Measurements from ENCODE around the gene ADAMTSL2.
"Not testable (repeated sequence)": the region's sequence is repeated elsewhere in the genome, so short reads cannot be mapped to it uniquely, and the experiment has no call there.

ADAMTSL2 gene

DNA sequence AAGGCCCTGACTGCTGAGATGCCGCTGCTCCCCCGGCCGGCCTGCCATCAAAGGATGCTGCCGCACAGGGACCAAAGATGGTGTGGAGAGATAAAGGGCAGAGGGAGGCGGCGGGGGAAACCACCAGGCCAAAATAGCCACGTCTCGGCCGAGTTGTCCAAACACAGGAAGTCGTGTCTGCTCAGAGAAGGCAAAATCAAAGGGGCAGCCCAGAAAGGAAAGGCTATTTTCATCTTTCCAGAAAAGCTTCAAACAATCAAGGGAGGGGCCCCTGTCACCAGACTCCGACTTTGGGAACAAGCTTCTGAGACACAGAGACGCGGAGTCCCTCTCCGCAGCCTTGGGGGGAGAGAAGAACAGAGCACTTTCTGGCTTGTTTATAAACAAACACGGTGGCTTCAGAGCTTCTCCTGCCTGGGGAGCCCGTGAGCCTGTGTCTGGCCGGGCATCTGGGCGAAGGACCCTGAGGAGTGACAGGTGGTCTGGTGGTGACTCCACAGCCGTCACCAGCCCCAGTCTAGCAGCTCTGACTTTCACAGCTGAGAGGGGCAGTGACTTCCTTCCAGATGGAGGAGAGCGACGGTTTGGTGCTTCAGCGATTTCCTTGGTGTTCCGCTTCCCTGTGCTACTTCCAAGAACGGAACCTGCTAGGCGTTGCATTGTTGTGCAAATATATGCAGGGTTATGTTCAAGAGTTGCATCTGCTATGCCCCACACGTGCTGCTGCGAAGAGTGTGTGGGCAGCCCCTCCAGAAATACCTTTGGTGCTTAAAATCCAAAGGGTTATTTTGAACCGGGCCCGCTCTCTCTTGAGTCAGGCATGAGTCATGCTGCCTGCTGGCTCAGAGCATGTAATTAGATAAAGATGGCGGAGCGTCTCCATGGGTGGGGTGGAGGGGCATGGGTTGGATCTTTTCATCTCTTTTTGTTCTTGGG, 24.0 kb downstream of the ADAMTSL2 start:
- DNase-seq (ENCODE audit: low spot score), result no peak

DNA sequence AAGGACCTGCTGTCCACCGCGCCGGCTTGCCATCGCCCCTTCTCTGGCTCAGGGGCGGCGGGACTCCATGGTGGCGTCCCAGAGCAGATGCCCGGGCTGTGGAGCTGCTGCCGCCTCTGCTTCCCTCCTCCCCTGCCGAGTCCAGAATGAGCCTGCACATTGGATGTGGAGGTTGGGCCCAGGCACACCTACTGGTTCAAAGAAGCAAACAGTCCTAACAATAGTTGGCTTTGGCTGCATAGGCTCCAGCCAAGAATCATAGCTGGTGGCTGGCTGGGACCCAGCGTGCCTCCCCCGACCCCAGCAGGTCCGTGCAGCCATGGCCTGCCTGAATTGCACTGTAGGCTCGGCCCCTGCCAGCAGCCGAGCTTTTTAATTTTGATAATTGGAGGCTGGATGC, 25.8 kb downstream of the ADAMTSL2 start:
- no peak for DNase-seq (ENCODE audit: low spot score)

DNA sequence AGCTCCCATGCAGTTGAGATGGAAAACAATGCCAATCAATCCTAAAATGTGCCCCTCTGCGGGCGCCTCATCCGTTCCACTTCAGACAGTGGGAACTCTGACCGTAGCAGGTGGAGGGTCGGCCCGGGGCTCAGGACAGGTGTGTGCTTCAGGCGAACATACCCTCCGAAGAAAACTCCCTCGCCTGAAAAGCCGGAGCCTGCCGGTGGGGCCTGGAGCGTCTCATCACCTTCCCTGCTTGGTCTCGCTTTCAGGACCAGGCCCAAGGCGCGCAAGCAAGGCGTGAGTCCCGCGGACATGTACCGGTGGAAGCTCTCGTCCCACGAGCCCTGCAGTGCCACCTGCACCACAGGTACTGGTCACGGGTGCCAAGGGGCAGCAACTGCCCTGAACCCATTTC, 26.4 kb downstream of the ADAMTSL2 start:
- DNase-seq (ENCODE audit: low spot score), result no peak

DNA sequence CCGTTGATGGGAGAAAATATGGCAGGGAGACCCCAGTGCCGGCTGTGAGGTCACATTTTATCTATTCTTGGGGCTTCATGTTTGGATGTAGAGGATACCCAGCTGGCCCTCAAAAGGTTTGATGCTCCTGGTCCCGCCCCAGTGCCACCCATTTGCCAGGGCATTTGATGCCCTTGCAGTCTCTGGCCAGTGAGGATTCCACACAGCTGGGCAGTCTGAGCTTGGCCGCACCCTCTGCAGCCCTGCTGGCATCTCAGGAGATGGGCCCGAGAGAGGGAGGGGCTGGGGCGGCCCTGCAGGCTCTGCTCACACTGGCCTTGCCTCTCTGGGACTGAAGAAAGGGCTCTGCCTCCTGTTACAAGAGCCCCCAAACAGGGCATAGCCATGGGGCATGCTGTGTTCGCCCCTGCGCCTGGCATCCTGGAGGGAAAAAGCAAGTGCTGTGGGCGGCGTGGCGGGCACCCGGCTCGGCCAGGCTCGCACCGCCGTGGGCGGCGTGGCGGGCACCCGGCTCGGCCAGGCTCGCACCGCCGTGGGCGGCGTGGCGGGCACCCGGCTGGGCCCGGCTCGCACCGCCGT, 27.6 kb downstream of the ADAMTSL2 start:
- no peak for DNase-seq (ENCODE audit: low spot score)

DNA sequence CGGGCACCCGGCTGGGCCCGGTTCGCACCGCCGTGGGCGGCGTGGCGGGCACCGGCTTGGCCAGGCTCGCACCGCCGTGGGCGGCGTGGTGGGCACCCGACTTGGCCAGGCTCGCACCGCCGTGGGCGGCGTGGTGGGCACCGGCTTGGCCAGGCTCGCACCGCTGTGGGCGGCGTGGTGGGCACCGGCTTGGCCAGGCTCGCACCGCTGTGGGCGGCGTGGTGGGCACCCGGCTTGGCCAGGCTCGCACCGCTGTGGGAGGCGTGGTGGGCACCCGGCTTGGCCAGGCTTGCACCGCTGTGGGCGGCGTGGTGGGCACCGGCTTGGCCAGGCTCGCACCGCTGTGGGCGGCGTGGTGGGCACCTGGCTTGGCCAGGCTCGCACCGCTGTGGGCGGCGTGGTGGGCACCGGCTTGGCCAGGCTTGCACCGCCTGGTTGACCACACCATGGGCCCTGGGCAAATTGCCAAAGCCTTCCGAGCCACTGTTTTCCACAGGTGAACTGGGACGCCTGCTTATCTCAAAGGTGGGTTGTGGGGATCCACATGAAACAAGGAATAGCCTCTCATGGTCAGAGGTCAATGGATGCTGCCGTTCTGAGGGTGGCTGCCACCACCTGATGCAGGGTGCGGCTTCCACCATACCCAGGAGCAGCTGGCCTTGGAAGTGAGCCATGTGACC, 28.2 kb downstream of the ADAMTSL2 start:
- DNase-seq (ENCODE audit: low spot score), result no peak

DNA sequence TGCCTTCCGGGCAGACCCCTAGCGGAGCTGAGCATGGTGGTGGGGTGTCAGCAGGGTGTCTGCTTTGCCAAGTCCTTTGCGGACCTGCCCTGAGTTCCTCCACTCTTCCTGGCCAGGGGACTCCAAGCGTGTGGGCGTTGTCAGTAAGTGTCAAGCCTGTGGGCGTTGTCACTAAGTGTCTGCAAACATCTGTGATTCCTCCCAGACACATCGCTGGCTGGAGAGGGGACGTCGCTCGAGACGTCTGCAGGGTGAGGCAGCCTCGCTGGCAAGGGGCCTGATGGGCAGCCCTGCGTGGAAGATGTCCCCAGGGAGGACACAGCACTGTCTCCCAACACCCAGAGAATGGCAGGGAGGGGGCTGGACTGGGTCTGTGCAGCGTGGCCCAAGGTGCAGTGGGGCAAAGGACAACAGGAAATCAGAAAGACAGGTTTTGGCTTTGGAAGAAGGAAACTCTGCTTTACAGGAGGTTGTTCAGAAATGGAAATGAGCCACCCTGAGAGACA, 28.8 kb downstream of the ADAMTSL2 start:
- no peak for DNase-seq (ENCODE audit: low spot score)

DNA sequence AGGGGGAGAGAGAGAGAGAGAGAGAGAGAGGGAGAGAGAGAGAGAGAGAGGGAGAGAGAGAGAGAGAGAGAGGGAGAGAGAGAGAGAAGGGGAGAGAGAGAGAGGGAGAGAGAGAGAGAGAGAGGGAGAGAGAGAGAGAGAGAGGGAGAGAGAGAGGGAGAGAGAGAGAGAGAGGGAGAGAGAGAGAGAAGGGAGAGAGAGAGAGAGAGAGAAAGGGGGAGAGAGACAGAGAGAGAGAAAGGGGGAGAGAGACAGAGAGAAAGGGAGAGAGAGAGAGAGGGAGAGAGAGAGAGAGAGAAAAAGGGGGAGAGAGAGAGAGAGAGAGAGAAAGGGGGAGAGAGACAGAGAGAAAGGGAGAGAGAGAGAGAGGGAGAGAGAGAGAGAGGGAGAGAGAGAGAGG, 29.3 kb downstream of the ADAMTSL2 start:
- DNase-seq (ENCODE audit: low spot score), result not testable (repeated sequence)

DNA sequence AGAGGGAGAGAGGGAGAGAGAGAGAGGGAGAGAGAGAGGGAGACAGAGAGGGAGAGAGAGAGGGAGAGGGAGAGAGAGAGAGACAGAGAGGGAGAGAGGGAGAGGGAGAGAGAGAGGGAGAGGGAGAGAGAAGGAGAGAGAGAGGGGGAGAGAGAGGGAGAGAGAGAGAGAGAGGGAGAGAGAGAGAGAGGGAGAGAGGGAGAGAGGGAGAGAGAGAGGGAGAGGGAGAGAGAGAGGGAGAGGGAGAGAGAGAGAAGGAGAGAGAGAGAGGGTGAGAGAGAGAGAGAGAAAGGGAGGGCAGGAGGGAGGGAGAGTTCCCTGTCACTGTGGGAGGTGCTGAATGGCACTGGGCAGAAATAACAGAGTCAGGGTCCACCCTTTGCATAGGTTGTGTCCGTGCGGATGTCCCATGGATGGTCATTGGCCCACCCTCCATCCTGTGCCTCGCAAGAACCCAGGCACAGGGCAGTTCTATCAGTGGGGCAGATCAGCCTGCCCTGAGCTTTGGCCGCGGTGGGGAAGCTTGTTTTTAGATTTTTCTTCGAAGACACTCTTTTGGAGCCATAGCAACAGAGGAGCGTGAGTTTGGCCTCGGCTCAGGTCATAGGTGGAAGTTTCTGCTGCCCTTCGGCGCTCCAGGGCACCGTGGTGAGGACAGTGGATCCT, 30.1 kb downstream of the ADAMTSL2 start:
- no peak for DNase-seq (ENCODE audit: low spot score)

DNA sequence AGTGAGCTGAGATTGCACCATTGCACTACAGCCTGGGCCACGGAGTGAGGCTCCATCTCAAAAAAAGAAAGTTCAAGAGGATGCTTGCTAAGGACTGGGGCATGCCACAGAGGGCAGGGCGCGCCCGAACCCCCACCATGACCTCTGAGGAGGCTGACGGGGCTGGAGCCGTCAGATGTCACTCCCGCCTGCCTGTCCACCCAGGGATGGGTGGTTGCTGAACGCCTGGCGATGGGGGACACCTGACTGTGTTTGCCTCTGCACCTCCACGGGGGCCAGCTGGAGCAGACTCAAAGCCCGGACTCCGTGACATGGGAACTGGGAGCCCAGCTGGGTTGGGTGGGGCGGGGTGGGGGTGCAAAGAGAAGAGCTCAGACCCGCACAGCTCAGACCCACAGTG, 31.9 kb downstream of the ADAMTSL2 start:
- DNase-seq (ENCODE audit: low spot score), result no peak

DNA sequence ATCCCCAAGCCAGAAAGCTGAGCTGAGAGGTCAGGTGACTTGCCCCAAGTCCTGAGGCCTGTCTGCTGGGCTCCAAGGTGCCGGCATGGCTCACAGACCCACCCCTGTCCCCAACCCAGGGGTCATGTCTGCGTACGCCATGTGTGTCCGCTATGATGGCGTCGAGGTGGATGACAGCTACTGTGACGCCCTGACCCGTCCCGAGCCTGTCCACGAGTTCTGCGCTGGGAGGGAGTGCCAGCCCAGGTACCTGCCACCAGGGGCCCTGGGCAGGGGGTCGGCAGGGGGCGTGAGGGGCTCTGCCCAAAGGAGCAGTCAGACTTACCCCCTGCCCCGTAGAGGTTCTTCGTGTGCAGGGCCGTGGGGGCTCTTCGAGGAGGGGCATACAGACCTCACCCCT, 32.3 kb downstream of the ADAMTSL2 start:
- DNase-seq (ENCODE audit: low spot score), result no peak

DNA sequence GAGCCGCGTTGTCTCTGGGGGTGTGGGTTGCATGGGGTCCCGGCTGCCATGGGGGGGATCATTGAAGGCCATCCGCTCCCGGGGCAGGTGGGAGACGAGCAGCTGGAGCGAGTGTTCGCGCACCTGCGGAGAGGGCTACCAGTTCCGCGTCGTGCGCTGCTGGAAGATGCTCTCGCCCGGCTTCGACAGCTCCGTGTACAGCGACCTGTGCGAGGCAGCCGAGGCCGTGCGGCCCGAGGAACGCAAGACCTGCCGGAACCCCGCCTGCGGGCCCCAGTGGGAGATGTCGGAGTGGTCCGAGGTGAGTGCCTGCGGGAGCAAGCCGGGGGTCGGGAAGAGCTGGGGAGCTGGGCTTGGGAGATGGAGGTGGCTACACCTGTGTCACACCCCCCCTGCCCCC, 33.7 kb downstream of the ADAMTSL2 start:
- no peak for DNase-seq (ENCODE audit: low spot score)

DNA sequence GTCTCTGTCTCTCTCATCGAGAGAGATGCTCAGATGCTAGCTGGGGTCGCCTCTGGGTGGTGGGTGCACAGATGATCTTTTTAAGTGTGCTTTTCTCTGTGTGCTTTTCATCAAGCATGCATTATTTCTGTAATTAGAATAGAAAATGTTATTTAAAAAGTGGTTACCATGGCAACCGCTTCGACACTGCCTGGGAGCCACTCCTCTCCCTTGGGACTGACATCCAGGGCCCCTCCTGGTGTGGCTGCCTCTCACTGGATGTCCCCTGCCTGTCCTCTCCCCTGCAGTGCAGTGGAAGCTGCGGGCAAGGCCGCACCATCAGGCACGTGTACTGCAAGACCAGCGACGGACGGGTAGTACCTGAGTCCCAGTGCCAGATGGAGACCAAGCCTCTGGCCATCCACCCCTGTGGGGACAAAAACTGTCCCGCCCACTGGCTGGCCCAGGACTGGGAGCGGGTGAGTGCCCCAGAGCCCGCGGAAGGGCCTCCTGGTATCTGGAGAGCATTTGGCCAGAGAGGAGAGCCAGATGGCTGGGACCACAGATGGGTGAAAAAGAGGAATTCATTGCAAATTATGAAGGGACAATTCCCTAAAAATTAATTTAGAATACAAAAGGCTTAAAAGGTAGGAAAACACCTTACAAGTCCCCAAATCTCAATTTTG, 34.7 kb downstream of the ADAMTSL2 start:
- peak; percentile 46 for DNase-seq (ENCODE audit: low spot score)

DNA sequence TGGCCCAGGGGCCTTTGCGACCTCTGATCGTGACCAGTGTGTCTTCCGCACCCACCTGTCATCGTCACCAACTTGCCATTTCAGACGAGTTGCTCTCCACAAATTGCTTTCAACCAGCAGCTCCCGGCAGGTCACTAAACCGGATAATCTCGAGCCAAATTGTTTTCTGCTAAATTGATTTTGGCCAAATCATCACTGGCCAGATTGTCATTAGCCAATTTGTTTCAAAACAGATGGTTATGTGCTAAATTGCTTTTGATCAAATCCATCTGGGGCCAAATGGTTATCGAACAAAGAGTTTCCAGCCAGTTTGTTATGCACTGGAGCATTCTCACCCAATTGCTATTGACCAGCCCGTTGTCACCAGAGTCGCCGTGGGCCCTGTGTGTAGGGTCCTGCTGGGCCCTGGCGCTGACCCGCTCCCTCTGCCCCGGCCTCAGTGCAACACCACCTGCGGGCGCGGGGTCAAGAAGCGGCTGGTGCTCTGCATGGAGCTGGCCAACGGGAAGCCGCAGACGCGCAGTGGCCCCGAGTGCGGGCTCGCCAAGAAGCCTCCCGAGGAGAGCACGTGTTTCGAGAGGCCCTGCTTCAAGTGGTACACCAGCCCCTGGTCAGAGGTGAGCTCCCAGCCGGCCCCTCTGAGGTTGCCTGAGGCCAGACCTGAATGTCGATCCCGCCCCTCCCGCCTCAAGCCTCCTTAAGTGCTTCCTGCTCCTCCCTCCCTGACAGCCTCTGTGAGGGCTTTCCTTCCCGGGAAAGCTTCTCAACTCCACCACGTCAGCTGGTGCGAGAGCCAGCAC, 35.6 kb downstream of the ADAMTSL2 start:
- peak; percentile 81 for DNase-seq (ENCODE audit: low spot score)

DNA sequence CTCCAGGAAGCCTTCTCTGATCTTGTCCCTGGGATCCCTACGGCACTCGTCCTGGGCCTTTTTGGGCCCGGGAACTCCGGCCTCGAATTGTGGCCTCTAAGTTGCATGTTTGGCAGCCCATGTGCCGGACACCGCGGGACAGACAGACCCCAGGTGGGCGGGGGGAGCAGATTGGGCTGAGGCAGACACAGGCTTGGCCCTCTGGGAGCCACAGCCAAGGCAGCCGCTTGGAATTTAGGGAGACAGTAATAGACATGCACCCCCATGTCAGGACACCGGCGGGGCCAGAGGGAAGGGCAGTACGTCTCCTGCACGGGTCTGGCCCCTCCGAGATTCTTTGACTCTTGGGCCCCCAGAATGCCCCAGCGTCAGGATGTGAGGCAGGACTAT, 36.2 kb downstream of the ADAMTSL2 start:
- no peak for DNase-seq (ENCODE audit: low spot score)

DNA sequence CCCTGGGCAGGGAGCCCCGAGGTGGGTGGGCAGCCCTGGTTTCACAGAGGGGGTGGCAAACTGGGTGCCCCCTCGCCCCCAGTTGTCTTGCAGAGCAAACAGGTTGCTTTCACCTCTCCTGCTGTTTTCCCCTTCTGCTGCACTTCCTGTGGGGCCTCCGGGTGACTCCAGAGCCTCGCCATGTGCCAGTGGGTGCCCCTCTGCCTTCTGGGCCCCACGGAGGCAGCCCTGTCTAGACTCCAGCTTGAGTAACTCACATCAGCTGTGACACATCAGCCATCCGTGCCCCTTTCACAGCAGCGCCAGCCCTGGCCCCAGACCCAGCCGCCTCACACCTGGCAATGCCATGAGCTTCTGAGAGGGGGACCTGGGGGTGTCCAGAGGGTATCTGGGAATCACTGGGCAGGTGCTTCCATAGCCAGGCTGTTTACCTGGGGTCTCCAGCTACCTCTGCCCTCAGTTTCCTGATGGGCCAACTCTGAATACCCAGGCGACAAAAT, 36.9 kb downstream of the ADAMTSL2 start:
- no peak for DNase-seq (ENCODE audit: low spot score)

DNA sequence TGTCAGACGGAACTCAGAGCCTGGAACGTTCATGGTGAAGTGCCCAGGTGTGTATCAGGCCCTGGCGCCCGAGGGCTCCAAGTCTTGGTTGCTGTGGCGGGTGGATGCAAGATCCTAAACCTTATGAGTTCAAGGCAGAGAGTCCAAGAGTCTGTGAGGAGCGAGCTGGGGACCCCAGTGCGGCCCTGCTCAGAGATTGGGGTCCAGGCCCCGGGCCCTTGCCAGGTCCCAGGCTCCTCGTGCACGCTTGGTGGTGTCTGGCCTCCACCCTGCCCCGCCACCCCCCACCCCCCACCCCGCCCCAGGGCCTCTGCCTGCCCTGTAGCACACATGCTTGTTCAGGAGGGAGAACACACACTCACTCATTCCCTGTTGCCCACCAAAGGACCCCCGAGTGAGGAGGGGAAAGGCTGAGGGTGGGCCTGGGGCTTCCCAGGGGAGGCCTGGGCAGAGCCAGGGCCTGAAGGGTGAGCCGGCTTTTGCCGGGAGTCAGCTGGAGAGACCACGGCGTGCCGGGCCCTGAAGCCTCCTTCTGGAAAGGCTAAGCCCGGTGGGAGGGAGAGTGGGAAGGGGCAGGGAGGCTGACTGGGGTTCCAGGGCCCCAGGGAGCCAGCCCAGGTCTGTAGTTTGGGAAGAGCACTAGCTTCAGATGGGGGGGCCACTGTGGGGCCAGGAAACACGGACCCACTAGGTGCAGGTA, 37.5 kb downstream of the ADAMTSL2 start:
- no peak for DNase-seq (ENCODE audit: low spot score)

DNA sequence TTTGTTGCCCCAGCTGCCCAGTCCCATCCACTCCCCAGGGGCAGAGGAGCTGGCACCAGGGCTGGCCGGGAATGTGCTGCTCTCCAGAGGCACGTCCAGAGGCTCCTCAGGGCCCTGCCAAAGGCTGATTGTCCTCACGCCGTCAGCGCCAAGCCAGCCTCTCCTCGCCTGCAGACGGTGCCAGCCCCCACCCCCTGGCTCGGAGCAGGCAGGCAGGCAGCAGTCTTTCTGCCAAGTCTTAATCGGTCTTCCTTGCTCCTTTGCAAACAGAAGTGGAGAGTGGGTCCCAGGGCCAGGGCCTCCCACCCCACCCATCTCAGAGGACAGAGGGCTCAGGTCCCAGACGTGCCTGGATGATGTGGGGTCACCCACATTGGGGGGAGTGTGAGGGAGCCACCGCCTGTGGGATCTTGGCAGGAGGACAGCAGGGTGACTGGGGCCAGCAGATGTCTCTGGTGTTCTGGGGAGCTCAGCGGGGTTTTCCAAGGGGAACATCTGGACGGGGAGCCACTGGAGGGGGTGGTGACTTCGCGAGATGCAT, 38.4 kb downstream of the ADAMTSL2 start:
- DNase-seq (ENCODE audit: low spot score), result no peak

DNA sequence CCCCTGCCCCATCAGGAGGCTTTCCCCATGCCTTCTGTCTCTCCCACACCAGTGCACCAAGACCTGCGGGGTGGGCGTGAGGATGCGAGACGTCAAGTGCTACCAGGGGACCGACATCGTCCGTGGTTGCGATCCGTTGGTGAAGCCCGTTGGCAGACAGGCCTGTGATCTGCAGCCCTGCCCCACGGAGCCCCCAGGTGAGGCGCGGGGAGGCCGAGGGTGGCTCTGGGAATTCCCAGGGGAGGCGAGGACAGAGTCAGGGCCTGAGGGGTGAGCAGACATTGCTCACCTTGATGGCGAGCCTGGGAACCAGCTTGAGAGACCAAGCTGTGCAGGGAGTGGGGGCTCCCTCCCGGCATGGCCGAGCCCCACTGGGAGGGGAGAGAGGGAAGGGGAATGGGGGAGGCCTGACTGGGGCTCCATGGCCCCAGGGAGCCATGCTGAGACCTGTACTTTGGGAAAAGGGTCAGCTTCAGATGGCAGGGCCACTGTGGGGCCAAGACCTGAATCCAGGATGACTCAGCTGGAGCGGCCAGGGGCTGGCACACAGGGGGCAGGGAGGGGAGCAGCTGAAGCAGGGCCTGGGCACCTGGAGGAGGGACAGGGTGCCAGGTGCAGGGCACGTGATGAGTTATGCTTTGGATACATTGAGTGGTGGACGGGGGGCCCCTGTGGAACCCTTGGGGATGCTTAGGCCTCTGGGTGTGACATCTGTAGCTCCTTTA, 39.4 kb downstream of the ADAMTSL2 start:
- no peak for DNase-seq (ENCODE audit: low spot score)

DNA sequence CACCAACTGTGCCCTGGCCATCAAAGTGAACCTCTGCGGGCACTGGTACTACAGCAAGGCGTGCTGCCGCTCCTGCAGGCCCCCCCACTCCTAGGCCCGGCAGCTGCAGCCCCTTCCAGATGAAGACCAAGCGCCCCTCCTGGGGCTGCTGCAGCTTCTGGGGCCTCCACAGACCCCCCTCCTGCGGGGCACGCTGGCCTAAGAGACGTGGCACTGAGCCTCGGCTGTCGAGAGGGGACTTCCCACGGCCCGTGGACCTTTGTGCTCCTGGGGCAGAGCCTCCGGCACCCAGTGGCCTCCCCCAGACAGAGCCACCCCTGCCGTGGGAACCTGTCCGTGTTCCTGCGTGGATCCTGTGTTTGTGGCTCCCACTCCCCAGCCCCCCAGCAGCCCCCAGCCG, 40.3 kb downstream of the ADAMTSL2 start:
- no peak for DNase-seq (ENCODE audit: low spot score)

Measured in cerebellar cortex (tissue), 1 donor.